Measurements from ENCODE around the gene MLPH.

MLPH gene

DNA sequence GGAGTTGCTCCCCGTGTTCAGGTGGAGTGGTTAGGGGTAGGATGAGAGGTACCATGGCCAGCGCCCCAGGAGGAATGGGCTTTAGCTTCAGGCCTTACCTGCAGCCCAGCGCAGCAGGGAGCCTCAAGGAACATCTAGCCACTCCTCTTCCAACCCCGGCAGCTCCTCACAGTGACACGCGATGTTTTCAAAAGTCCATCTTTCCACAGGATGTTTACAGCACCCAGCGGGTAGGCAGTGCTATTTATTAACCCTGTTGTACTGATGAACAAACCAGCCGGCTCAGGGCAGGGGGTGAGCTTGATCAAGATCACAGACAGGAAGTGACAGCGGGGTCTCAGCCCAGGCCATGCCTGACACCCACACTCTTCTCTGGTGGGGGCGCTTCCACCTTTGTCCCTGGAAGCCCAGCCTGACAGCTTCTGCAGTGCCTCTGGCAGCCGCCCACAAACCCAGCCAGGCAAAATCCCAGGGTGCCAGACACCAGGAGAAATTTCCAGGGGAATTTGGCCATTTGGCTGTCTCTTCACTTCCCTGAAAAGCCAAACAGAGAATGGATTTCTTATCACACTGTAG lies 60.9 kb downstream of the MLPH start:
- DNase-seq = no peak

DNA sequence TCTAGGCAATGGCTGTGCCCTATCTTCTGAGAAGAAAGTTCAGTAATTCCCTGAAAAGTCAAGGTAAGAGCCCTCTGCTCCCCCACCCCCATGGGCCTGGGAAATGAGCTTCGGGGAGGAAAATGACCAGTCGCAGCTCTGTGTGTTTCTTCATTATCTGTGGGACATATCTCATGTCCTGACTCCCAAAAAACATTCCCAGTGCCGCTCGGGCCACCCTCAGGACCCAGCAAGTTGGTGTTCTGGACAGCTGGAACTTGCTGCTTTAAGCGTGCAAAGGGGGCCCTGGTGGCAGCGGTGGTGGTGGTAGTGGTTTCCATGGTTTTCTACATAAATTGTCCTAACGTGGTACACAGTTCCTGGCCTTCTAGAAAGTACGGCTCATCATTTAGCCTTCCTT lies 62.2 kb downstream of the MLPH start:
- no peak for DNase-seq

GRCh38 chr2:237549643-237550415 lies 62.8 kb downstream of the MLPH start:
- DNase-seq = no peak

DNA sequence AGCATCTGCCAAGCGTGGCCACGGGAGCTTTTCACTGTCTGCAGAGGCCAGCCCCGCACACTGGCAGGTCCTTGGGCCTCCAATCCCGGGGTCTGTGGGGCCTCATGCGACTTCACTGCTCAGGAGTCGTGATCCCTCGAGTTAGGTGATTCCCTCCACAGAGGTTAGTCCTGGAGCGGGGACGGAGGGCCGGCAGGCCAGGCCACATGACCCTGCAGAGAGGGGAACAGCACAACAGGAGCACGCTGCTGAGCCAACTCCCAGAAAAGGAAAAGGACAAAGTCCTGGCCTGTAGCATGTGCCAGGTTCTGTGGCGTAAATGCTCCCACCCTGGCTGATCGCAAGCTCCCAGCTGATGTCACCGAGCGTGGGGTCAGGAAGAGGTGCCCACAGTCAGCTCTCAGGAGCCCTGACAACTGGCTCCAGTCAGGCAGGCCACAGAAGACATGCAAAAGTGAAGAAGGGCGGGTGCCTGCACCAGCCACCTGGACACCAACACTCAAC lies 64.1 kb downstream of the MLPH start:
- DNase-seq = no peak

DNA sequence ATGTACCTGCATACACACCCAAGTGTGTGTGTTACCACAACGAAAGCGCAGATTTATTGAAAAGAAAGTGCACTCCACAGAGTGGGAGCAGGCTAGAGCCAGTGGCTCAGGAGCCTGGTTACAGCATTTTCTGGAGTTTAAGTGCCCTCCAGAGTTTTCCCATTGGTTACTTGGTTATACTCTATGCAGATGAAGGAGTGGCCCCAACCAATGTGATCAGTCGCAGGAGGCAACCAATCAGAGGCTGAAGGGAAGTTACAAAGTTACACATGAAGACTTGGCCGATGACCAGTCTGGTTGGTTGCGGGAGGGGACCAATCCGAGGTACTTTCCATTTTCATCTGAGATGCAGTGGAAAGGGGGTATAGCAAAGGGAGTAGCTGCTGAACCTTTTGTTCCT lies 65.9 kb downstream of the MLPH start:
- no peak for DNase-seq

- DNase-seq = no peak
Measured at GRCh38 chr2:237553948-237554347, 66.9 kb downstream of the MLPH start.

DNA sequence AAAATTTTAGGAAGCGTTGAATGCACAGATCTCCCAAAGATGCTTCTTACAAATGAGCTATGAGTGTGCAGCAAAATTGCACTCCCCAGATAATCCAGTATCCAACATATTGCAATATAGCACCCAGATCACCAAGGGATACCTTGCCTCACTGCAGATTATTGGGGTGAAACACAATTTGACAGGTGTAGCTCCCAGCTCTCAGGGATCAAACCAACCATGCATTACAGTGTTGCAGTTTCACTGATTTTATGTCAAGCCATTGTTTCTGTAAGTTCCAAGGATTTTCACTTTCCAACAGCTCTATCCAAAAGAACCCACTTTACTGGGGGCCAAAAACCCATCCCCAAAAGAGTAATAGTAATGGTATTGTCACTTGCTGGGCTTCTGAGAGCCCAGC lies 68.5 kb downstream of the MLPH start:
- no peak for DNase-seq

GRCh38 chr2:237556773-237557632 lies 70.0 kb downstream of the MLPH start:
- peak; percentile 60 for DNase-seq

DNA sequence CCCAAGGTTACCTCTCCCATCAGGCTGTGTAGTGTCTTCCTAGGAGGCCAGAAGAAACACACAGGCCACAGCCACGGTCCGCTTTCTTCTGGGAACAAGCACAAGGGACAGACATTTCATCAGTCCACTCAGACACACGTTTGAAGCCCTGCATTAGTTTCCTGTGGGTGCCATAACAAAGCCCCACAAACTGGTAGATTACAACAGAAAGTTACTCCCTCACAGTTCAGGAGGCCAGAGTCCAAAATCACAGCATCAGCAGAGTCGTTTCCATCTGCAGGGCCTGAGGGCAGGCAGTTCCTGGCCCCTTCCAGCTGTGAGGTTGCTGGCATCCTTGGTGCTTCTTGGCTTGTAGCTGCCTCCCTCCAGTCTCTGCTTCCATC lies 70.6 kb downstream of the MLPH start:
- DNase-seq = no peak

DNA sequence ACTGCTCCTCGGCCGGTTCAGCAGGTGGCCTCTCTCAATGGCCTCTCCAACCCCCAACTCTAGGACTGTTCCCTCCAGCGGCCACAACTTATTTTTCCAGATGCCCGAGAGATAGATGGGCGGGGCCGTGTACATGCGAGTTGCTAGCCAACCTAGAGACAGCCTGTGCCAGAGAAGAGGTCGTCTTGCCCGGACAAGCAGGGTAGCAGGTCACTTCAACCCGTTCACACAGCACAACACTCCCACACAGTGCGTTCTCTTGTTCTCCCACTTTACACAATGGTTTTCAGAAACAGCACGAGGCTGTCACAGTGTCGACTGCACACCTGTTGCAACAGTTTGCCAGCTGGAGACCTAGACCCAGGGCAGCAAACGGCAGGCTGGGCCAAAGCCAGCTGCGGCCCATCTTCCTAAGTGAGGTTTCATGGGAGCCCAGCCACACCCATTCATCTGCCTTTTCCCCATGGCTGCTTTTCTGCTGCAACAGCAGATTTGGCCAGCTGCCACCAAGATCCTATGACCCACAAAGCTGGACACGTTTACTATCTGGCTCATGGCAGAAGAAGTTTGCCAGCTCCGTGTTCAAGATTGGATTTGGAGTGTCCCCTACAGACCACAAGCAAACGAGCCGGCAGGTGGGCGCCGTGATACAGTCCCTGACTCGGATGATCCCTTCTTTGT lies 72.0 kb downstream of the MLPH start:
- no peak for DNase-seq

GRCh38 chr2:237561221-237561620 lies 74.2 kb downstream of the MLPH start:
- DNase-seq = no peak

DNA sequence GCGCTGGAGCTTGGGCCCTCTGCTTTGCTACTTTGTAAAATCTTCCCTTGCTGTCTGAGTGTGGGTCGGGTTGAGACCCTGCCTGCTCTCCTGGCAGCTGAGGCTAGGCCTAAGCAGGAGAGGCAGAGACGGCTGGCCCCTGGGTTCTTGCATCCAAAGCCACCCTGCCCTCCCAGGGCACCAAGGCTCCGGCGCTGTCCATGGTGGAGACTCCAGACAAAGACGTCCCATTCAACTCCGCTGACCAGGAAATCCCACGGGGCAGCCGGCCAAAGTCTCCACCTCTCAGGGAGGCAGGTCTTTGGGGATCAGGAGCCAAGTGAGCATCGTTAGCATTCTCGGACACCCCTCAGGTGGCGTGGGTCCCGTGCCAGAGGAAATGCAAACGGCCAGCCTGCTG lies 76.8 kb downstream of the MLPH start:
- no peak for DNase-seq

DNA sequence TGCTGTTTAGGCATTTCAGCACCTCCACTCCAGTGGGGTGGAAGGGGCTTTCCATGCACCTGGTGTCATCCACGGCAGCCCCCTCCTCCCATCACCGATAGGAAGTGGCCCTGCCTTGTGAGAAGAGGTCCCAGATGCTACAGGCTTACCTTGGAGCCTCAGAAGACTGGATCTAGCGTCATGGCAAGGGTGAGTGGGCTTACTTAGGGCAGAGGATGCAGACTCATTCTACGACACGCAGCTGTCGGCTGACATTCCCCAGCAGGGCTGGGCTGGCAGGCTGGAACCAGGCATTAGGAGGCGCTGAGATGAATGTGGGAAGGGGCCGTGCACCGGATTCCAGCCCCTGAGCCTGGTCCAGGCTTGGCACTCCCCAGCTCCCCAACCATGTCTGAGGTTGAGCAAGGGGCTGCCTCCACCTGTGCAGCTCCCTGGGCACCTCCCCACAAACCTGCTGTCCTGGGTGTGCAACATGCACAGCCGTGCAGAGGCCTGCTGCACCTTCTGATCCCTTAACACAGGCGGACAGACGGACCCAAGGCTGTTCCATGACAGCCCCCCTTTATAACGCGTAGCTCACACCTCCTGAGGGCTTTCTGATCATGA lies 77.6 kb downstream of the MLPH start:
- no peak for DNase-seq

DNA sequence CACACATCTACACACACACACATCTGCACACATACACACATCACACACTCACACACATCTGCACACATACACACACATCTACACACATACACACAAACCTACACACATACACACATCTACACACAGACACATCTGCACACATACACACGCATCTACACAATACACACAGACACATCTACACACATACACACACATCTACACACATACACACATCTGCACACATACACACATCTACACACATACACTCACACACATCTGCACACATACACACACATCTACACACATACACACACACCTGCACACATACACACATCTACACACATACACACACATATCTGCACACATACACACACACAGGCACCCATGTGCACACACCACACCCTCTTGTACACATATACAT lies 78.9 kb downstream of the MLPH start:
- no peak for DNase-seq

DNA sequence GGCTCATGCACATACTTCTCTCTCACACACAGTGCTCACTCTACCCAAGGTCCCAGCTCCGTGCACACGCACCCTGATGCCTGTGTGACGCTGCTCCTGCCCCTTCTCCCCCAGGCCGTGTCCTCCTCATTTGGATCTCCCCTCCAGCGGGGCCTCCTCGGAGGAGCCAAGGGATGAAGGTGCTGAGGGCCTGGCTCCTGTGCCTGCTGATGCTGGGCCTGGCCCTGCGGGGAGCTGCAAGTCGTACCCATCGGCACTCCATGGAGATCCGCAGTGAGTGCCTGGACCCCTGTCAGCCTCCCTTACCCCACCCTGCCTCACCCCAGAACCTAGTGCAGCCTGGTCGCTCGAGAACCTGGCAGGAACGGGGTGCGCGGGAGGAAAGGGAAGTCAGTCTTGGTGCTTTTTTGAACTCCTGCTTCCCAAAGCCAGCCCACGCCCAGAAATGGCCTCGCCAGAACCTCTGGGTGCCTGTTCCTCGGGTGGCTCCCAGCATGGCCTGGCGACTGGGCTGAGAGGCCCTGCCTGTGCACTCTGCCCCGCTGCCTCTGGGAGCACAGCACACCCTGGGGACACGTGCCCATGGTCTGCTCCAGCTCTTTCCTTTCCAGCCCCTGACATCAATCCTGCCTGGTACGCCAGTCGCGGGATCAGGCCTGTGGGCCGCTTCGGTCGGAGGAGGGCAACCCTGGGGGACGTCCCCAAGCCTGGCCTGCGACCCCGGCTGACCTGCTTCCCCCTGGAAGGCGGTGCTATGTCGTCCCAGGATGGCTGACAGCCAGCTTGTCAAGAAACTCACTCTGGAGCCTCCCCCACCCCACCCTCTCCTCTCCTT lies 79.6 kb downstream of the MLPH start, which contains the start of gene PRLH:
PRLH (plus strand) TSS at position 174 of the 835 bp plus-strand sequence; CDS start at position 174, 0 bp downstream.
- DNase-seq = no peak

DNA sequence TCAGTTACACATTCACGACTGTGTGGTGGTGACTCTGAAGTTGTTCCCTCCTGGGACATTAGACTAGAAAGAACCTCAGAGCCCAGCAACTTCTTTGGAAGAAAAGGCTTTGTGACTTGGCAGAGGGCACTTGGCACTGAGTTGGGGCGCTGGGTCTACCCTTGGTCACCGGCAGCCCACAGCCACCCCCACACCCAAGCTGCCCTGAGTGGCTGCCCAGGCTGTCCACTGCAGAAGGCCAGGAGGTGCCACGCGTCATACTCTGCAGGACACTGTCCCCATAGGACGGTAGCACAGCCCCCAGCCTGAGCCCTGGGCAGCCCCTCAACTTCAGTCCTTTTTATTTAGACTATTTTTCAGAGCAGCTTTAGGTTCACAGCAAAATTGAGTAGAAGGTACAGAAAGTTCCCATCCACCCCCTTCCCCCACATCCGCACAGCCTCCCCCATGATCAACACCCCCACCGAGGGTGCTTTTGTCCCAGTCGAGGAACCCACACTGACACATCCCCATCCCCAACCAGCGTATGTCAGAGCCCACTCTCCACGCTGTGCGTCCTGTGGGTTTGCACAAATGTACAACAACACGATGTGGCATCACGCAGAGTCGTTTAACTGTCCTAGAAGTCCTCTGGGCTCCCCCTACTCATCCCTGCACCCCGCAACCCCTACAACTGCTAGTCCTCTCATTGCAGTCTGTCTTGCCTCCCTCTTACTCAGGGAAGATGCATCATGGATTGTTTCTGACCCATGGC lies 80.4 kb downstream of the MLPH start:
- no peak for DNase-seq

DNA sequence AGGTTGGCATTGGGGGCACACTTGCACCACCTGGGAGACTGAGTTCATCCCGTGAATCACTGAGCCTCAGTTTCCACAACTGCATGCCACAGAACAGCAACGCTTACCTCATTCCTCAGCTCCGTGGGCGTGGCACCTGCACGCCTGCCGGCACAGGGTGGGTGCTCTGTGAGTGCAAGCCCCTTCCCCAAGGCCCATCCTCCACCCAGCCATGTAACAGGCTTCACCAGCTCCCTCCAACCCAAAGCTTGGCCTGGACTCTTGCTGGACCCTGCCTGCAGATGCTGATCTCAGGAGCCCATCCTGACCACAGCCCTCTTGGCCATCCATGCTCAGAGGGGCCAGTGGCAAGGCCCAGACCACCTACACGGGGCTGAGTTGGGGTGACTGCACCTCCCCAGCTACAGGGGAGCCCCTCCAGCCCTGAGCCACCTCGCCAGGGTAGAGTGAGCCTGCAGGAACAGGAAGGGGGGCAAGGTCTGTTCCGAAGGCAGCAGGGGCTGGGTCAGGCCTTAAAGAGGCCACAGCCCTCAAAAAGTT lies 81.1 kb downstream of the MLPH start:
- no peak for DNase-seq

DNA sequence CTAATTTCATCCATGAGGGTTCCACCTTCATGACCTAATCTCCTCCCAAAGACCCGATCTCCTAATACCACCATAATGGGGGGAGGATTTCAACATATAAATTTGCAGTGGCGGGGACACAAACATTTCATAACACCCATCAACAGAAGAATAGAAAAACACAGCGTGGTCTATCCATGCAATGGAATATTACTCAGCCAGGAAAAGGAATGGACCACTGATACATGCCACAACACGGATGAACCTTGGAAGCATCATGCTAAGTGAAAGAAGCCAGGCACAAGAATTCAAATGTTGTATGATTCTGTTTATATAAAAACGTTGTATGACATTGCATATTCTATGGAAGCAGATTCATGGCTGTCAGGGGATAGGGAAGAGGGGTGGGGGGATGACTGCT lies 82.0 kb downstream of the MLPH start:
- no peak for DNase-seq

- no peak for DNase-seq
Measured at GRCh38 chr2:237569896-237570295, 82.8 kb downstream of the MLPH start.

- DNase-seq = no peak
Measured at GRCh38 chr2:237570776-237571335, 83.8 kb downstream of the MLPH start.

All from activated naive CD4-positive, alpha-beta T cell treated with anti-CD3 and anti-CD28 coated beads, Interleukin-2, amount 50 U/mL, for 16 hours (primary cell).